Measurements from ENCODE around the gene LRRC26.

Gene LRRC26

GRCh38 chr9:137166380-137167229 lies 3.2 kb downstream of the LRRC26 start:
- no peak for DNase-seq (ENCODE audit: low read depth)

GRCh38 chr9:137165250-137165836 lies 4.5 kb downstream of the LRRC26 start:
- DNase-seq (ENCODE audit: low read depth), result no peak

DNA sequence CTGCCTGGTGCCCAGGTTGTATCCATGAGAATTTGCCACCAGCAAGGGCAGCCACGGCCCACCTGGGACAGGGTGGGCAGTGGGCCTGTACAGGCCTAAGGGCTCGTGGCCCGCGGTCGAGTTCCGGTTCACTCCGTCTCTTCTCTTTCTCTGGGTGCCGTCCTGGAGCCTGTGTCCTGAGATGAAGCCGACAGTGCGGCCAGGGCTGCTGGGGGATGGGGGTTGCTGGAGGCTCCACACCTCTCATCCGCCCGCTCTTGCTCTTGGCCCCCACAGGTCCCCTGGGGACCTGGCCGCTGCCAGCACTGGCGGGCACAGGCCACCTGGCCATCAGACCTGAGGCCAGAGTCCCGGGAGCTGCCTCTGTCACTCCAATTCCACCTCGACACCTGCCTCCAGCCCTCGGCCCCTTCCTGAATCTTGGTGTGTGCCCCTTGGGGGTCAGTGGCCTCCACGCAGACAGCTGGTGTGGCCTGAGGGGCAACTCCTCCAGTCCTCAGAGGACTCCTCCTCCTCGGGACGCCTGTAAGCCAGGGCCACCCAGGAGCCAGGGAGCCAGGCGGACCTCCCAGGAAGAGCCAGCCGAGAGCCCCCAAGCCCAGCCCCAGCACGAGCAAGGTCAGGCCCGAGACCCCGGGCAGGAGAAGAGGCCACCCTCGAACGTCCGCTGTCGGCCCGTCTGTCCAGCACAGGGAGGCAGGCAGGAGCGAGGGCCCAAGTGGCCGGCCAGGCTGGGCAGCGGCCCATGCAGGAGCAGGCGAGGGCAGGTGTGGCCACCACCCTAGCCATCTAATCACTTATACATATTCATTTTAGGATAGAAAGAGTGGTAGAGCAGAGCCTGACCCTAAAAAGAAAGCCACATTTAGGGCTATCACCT lies 5.2 kb downstream of the LRRC26 start:
- DNase-seq (ENCODE audit: low read depth), result no peak

DNA sequence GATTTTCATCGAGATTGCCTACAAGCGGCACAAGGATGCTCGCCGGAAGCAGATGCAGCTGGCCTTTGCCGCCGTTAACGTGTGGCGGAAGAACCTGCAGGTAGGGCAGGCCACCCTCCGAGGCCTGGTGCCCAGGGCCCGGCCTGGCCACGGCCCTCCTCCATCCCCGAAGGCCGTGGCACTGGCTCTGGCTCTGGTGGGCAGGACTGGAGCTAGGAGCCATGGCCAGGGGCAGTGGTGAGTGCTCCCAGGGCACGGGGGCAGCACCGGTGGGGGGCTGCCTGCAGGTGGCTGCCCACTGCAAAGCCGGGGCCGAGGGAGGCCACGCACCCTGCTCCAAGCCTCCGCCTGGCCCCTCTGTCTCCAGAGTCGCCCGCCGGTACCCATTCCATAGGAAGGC lies 6.0 kb downstream of the LRRC26 start:
- no peak for DNase-seq (ENCODE audit: low read depth)

DNA sequence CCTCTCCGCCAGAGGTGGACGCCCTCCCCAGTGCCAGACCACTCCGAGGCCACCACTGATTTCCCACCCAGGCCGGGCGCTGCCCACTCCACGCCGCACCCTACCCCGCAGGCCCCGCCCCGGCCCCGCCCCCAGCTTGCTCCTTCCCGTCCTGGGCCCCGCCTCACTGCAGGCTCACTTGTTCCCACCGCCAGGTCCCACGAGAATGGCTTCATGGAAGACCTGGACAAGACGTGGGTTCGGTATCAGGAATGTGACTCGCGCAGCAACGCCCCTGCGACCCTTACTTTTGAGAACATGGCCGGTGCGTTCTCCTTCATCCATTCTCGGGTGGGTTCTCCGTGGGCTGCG lies 6.5 kb downstream of the LRRC26 start:
- DNase-seq (ENCODE audit: low read depth), result no peak

- DNase-seq (ENCODE audit: low read depth), result no peak
Measured at GRCh38 chr9:137162505-137163364, 7.1 kb downstream of the LRRC26 start.

- no peak for DNase-seq (ENCODE audit: low read depth)
Measured at GRCh38 chr9:137161558-137162486, 8.0 kb downstream of the LRRC26 start.

DNA sequence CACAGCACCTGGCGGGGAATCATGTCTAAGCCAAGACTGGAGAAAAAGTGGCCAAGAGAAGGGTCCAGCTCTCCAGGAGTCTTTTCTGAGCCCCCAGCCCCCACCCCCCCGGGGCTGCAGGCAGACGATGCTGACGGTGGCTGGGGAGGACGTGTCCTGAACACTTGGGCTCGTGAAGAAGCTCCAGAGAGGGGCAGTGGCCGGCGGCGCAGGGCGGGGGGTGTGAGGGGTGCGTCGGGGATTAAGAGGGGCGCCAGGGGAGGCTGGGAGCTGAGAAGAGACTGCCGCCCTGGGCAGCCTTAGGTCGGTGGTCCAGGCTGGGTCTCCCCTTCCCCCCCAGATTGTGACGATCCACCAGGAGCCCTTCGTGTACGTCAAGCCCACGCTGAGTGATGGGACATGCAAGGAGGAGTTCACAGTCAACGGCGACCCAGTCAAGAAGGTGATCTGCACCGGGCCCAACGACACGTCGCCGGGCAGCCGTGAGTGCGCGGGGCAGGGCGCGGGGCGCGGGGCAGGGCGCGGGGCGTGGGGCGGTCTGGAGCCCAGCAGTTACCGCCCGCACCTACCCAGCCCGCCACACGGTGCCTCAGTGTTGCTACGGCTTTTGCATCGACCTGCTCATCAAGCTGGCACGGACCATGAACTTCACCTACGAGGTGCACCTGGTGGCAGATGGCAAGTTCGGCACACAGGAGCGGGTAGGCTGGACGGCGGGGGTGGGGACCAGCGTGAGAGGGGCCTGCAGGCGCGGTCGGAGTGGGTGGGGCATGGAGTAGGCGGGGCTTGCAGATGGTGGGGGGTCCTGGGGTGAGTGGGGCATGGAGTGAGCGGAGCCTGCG lies 8.9 kb downstream of the LRRC26 start:
- DNase-seq (ENCODE audit: low read depth), result no peak

- DNase-seq (ENCODE audit: low read depth), result no peak
Measured at GRCh38 chr9:137160054-137160425, 9.8 kb downstream of the LRRC26 start.

DNA sequence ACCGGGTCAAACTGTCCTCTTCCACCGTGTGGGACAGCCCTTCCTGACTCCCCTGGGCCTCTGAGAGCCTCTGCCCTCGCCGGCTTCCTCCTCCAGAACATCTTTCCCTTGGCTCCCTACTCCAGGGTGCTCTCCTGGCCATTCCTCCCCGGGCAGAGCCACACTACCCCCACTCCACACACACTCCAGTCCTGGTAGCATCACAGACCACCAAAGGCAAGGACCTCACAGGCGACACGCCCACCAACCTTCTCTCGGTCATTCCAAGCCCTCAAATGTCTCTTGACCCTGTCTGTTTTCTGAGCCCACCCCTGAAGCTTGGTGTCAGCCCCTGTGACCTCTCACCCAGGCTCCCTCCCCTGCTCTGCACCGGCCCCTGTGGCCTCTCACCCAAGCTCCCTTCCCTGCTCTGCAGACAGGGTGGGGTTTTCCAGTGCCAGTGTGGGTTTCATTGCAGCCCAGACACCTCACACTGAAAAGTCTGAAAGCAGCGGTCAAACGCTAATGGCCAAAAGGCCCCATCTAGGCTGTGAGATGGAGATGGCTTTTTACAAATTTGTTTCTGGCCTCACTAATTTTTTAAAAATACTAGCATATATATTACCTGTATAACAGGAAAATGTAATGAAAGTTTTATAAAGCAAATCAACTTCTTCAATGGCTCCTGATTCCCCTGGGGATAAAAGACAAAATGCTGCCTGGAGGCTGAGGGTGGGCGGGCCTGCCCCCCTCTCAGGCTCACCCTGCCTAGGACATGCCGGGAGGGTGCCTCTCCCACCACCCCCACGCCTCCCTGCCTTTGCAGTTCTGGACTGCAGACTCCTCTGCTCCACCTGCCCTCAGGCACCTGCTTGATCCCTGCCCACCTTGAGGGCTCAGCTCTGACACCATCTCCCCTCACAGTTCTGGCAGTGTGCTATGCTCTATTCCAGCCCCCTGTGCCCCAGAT lies 10.5 kb downstream of the LRRC26 start:
- DNase-seq (ENCODE audit: low read depth), result no peak

DNA sequence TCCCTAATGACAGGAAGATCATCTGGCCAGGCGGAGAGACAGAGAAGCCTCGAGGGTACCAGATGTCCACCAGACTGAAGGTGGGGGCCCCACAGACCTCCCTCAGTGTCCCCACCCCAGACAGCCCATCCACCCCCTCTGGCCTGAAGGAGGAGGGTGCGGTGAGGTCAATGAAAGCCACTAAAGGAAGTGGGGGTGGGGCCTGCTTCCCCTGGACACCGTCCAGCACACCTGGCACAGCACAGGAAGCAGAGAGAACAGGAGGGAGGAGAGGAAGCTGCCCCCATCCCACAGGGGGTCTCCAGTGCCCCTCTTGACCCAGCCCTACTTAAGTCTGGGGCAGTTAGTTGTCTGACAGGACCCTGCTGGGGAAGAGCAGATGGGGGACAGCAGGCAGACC lies 11.2 kb downstream of the LRRC26 start:
- no peak for DNase-seq (ENCODE audit: low read depth)

DNA sequence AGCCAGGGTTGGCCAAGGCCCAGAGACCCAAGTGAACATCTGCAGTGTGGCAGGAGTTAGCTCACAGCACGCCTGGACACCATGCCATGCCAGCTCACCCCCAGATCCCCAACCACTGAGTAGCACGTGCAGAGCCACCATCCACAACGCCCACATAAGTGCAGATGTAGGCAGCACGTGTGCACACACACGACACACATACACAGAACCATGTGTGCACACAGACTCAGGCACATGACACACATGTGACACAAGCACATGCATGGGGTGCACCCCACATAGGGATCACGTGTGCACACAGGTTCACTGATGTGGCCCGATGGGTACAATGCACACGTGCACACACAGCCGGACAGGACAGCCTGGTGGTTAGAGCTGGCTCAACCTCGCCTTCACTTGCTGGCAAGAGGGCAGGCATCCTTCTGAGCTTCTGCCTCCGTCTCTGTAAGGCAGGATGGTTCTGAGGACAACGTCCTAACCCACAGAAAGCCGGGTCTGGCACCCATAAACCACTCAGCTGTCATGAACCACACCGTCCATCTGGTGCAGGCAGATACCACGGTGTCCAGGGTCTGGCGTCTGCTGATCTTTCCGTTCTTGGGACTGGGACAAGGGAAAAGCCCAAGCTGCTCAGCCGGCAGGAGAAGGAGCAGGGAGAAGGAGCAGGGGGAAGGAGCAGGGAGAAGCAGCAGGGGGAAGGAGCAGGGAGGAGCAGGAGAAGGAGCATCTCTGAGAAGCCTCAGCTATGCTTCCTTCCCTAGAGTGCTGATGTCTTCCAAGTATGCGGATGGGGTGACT lies 12.0 kb downstream of the LRRC26 start:
- no peak for DNase-seq (ENCODE audit: low read depth)

DNA sequence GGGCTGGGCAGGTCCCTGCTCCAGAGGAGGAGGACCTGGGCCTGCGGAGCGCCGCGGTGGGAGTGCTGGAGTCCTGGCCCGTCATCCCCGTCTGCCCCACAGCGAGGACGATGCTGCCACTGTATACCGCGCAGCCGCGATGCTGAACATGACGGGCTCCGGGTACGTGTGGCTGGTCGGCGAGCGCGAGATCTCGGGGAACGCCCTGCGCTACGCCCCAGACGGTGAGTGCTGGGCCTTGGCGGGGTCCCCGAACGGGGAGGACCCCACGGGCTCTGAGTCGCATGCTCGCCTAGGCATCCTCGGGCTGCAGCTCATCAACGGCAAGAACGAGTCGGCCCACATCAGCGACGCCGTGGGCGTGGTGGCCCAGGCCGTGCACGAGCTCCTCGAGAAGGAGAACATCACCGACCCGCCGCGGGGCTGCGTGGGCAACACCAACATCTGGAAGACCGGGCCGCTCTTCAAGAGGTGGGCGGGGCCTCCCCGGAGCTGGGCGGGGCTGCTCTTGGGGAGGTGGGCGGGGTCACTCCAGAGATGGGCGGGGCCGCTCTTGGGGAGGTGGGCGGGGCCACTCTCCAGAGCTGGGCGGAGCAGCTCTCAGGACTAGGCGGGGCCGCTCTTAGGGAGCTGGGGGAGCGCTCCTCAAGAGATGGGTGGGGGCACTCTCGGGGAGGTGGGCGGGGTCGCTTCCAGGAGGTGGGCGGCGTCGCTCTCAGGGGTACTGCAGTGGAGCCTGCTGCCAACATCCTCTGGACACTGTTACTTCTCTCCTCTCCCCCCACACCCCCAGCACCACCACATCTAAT lies 13.1 kb downstream of the LRRC26 start:
- peak; percentile 43 for DNase-seq (ENCODE audit: low read depth)

- no peak for DNase-seq (ENCODE audit: low read depth)
Measured at GRCh38 chr9:137152844-137153405, 16.9 kb downstream of the LRRC26 start.

- no peak for DNase-seq (ENCODE audit: low read depth)
Measured at GRCh38 chr9:137150617-137151457, 19.0 kb downstream of the LRRC26 start.

Data from stimulated activated CD8-positive, alpha-beta memory T cell treated with anti-CD3 and anti-CD28 coated beads, Interleukin-15, amount 100 ng/mL, for 24 hours (primary cell).